ENCODE measurements around the gene BID.

The BID gene

GRCh38 chr22:17775781-17776465 lies 1.7 kb upstream of the BID start:
- Histone ChIP-seq H3K4ac (ENCODE audit: low read depth, low read length) (no peak overlapping the region), H3K4me3 (ENCODE audit: low read depth, low read length) (no peak overlapping the region), H3K9me3 (ENCODE audit: insufficient read depth, low read depth, low read length) (peaks cover 2% of the 10 kb centered on the region), H3K36me3 (ENCODE audit: control insufficient read depth in 1 of 2, insufficient read depth in 2 of 2, low read length in 2 of 2) (no peaks in the 10 kb centered on the region), H2BK12ac (ENCODE audit: low read length) (no peak overlapping the region), H2BK5ac (ENCODE audit: low read depth, low read length, poor library complexity) (no peak overlapping the region), H3K23ac (ENCODE audit: low read length) (no peak overlapping the region), H4K12ac (ENCODE audit: low read depth, low read length) (no peak overlapping the region), H4K91ac (ENCODE audit: low read depth, low read length) (no peak overlapping the region), H3K18ac (ENCODE audit: low read length) (no peak overlapping the region), H2AK5ac (ENCODE audit: low read length) (no peak overlapping the region), H3K4me1 (ENCODE audit: control insufficient read depth in 1 of 2, insufficient read depth in 2 of 2, low read length in 2 of 2) (peaks cover 9 to 10% of the 10 kb centered on the region in 2 experiments), H3K79me2 (ENCODE audit: control insufficient read depth, insufficient read depth, low read length, poor library complexity) (peaks cover 2% of the 10 kb centered on the region), H4K8ac (ENCODE audit: low read depth, low read length) (no peak overlapping the region), H2AFZ (ENCODE audit: insufficient read depth, low read length, poor library complexity) (no peak overlapping the region), H3K27me3 (ENCODE audit: insufficient read depth, low read length) (no peaks in the 10 kb centered on the region), H3K79me1 (ENCODE audit: low read length) (no peaks in the 10 kb centered on the region), H3K4me2 (ENCODE audit: low read length) (no peak overlapping the region), H3K27ac (ENCODE audit: low read depth, low read length) (no peak overlapping the region), H3K9ac (ENCODE audit: low read length) (no peak overlapping the region), H3K14ac (ENCODE audit: low read length) (no peak overlapping the region), H2BK120ac (ENCODE audit: insufficient read depth, low read length, poor library complexity) (no peak overlapping the region)
- no peak for DNase-seq
- WGBS (ENCODE audit: extremely low coverage, insufficient coverage, insufficient read length), result no CpG with 5 or more reads among the region's 10 CpGs

- Histone ChIP-seq H4K8ac (ENCODE audit: low read depth, low read length) (no peak overlapping the region), H2AK5ac (ENCODE audit: low read length) (no peak overlapping the region), H3K14ac (ENCODE audit: low read length) (no peak overlapping the region), H3K79me1 (ENCODE audit: low read length) (no peaks in the 10 kb centered on the region), H3K18ac (ENCODE audit: low read length) (no peak overlapping the region), H2BK120ac (ENCODE audit: insufficient read depth, low read length, poor library complexity) (no peak overlapping the region), H4K12ac (ENCODE audit: low read depth, low read length) (no peak overlapping the region), H3K4me1 (ENCODE audit: control insufficient read depth in 1 of 2, insufficient read depth in 2 of 2, low read length in 2 of 2) (peaks cover 9 to 10% of the 10 kb centered on the region in 2 experiments), H3K36me3 (ENCODE audit: control insufficient read depth in 1 of 2, insufficient read depth in 2 of 2, low read length in 2 of 2) (no peaks in the 10 kb centered on the region), H2BK5ac (ENCODE audit: low read depth, low read length, poor library complexity) (no peak overlapping the region), H3K23ac (ENCODE audit: low read length) (no peak overlapping the region), H3K4me2 (ENCODE audit: low read length) (no peak overlapping the region), H3K4ac (ENCODE audit: low read depth, low read length) (no peak overlapping the region), H2AFZ (ENCODE audit: insufficient read depth, low read length, poor library complexity) (no peak overlapping the region), H3K27me3 (ENCODE audit: insufficient read depth, low read length) (no peaks in the 10 kb centered on the region), H3K9ac (ENCODE audit: low read length) (no peak overlapping the region), H3K4me3 (ENCODE audit: low read depth, low read length) (no peak overlapping the region), H3K9me3 (ENCODE audit: insufficient read depth, low read depth, low read length) (peaks cover 2% of the 10 kb centered on the region), H2BK12ac (ENCODE audit: low read length) (no peak overlapping the region), H4K91ac (ENCODE audit: low read depth, low read length) (no peak overlapping the region), H3K79me2 (ENCODE audit: control insufficient read depth, insufficient read depth, low read length, poor library complexity) (peaks cover 2% of the 10 kb centered on the region), H3K27ac (ENCODE audit: low read depth, low read length) (no peak overlapping the region)
- WGBS (ENCODE audit: extremely low coverage, insufficient coverage, insufficient read length), result no CpG with 5 or more reads among the region's 27 CpGs
- no peak for DNase-seq
Observed at GRCh38 chr22:17774926-17775685, 837 bp upstream of the BID start.

DNA sequence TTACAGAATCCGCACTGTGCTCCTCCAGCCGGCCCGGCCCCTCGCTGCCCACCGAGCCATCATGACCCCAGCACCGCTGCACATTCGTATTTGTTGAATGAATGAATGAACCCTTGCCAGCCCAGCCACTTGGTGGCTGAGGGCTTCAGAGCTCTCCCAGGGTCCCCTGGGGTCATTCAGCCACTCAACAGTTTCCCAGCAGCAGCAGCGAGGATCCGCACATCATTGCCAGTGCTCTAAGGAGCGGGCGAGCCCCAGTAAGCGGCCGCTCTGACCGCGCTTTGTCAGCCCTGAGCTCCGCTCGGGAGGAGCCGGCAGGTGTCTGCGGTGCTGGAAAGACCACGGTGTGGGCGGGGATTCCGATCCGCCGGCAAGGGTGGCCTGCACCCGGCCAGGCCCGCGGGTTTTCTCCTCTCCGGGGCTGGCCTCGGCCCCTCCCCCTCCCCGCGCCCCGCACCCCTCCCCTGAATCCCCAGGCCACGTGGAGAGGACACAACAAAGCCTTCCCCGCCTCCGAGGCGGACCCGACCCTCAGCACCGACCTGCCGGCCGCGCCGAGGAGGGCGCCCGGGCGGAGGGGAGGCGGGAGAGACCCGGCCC lies 563 bp downstream of the BID start:
- no peak overlapping the region for H3K27ac ChIP-seq (ENCODE audit: low read depth, low read length)
- H3K4ac ChIP-seq (ENCODE audit: low read depth, low read length), result no peak overlapping the region
- H4K12ac ChIP-seq (ENCODE audit: low read depth, low read length), result no peak overlapping the region
- H3K9ac ChIP-seq (ENCODE audit: low read length), result no peak overlapping the region
- H3K4me1 ChIP-seq (ENCODE audit: control insufficient read depth in 1 of 2, insufficient read depth in 2 of 2, low read length in 2 of 2), result peaks cover 9 to 10% of the 10 kb centered on the region in 2 experiments
- H4K91ac ChIP-seq (ENCODE audit: low read depth, low read length), result no peak overlapping the region
- H4K8ac ChIP-seq (ENCODE audit: low read depth, low read length), result no peak overlapping the region
- no peaks in the 10 kb centered on the region for H3K27me3 ChIP-seq (ENCODE audit: insufficient read depth, low read length)
- no peak overlapping the region for H2BK5ac ChIP-seq (ENCODE audit: low read depth, low read length, poor library complexity)
- DNase-seq, result peak in 1 of 2 donors; percentile 52
- no peak overlapping the region for H2BK120ac ChIP-seq (ENCODE audit: insufficient read depth, low read length, poor library complexity)
- peak overlapping the region; percentile 79 for H3K4me3 ChIP-seq (ENCODE audit: low read depth, low read length)
- H2BK12ac ChIP-seq (ENCODE audit: low read length), result no peak overlapping the region
- WGBS (ENCODE audit: extremely low coverage, insufficient coverage, insufficient read length), result no CpG with 5 or more reads among the region's 47 CpGs
- peak overlapping the region; percentile 32 for H2AFZ ChIP-seq (ENCODE audit: insufficient read depth, low read length, poor library complexity)
- H3K36me3 ChIP-seq (ENCODE audit: control insufficient read depth in 1 of 2, insufficient read depth in 2 of 2, low read length in 2 of 2), result no peaks in the 10 kb centered on the region
- peak overlapping the region; percentile 80 for H3K14ac ChIP-seq (ENCODE audit: low read length)
- H3K18ac ChIP-seq (ENCODE audit: low read length), result no peak overlapping the region
- no peaks in the 10 kb centered on the region for H3K79me1 ChIP-seq (ENCODE audit: low read length)
- H3K79me2 ChIP-seq (ENCODE audit: control insufficient read depth, insufficient read depth, low read length, poor library complexity), result peaks cover 2% of the 10 kb centered on the region
- H3K9me3 ChIP-seq (ENCODE audit: insufficient read depth, low read depth, low read length), result peaks cover 2% of the 10 kb centered on the region
- H2AK5ac ChIP-seq (ENCODE audit: low read length), result no peak overlapping the region
- no peak overlapping the region for H3K23ac ChIP-seq (ENCODE audit: low read length)
- H3K4me2 ChIP-seq (ENCODE audit: low read length), result peak overlapping the region; percentile 74

GRCh38 chr22:17772958-17773605 lies 1.2 kb downstream of the BID start:
- Histone ChIP-seq H2AFZ (ENCODE audit: insufficient read depth, low read length, poor library complexity) (no peak overlapping the region), H3K79me2 (ENCODE audit: control insufficient read depth, insufficient read depth, low read length, poor library complexity) (peaks cover 2% of the 10 kb centered on the region), H4K12ac (ENCODE audit: low read depth, low read length) (no peak overlapping the region), H4K91ac (ENCODE audit: low read depth, low read length) (no peak overlapping the region), H2AK5ac (ENCODE audit: low read length) (no peak overlapping the region), H3K27ac (ENCODE audit: low read depth, low read length) (no peak overlapping the region), H2BK120ac (ENCODE audit: insufficient read depth, low read length, poor library complexity) (no peak overlapping the region), H3K18ac (ENCODE audit: low read length) (no peak overlapping the region), H3K9me3 (ENCODE audit: insufficient read depth, low read depth, low read length) (peaks cover 2% of the 10 kb centered on the region), H3K36me3 (ENCODE audit: control insufficient read depth in 1 of 2, insufficient read depth in 2 of 2, low read length in 2 of 2) (no peaks in the 10 kb centered on the region), H3K23ac (ENCODE audit: low read length) (no peak overlapping the region), H2BK12ac (ENCODE audit: low read length) (no peak overlapping the region), H3K79me1 (ENCODE audit: low read length) (no peaks in the 10 kb centered on the region), H3K4me1 (ENCODE audit: control insufficient read depth in 1 of 2, insufficient read depth in 2 of 2, low read length in 2 of 2) (peaks cover 9 to 10% of the 10 kb centered on the region in 2 experiments), H3K27me3 (ENCODE audit: insufficient read depth, low read length) (no peaks in the 10 kb centered on the region), H3K14ac (ENCODE audit: low read length) (no peak overlapping the region), H4K8ac (ENCODE audit: low read depth, low read length) (no peak overlapping the region), H2BK5ac (ENCODE audit: low read depth, low read length, poor library complexity) (no peak overlapping the region), H3K4me2 (ENCODE audit: low read length) (peak overlapping the region; percentile 74), H3K9ac (ENCODE audit: low read length) (no peak overlapping the region), H3K4ac (ENCODE audit: low read depth, low read length) (no peak overlapping the region), H3K4me3 (ENCODE audit: low read depth, low read length) (peak overlapping the region; percentile 5)
- no peak for DNase-seq
- no CpG with 5 or more reads among the region's 18 CpGs for WGBS (ENCODE audit: extremely low coverage, insufficient coverage, insufficient read length)
